Activated T-cell treated with anti-CD3 and anti-CD28 coated beads, Interleukin-2, amount 50 U/mL, for 1 hour (primary cell): ENCODE results near the gene HS3ST3B1.

Experiments
- DNase-seq: peaks from one replicate; pipeline ENCODE4 v3.0.0-alpha.2; 2020

HS3ST3B1 gene

GRCh38 chr17:14321980-14322776 is 21.3 kb downstream of the HS3ST3B1 start:
- DNase-seq: no peak

DNA sequence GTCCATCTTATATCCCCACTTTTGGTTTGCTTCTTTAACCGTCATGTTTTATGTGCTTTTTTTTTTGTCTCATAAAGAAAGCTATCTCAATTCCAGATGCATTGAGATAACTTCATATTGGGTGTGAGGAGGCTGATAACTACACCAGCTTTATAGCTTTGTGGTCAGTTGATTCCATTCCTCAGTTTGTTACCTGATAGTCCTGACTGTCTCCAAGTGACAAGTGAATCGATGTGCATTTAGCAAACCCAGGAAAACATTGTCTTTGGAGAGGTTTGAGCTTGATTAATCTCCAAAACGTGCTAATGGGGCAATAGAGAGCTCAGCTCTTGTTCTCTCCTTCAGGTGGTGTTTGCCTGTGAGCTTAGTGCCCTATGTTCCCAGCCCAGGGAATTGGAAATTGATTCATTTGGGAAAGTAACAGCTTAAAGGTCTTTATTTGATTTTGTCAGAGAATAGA is 22.7 kb downstream of the HS3ST3B1 start:
- DNase-seq: no peak

- no peak for DNase-seq
These were observed 24.8 kb downstream of the HS3ST3B1 start for GRCh38 chr17:14325618-14326167.

- no peak for DNase-seq
These were observed 29.1 kb downstream of the HS3ST3B1 start for GRCh38 chr17:14329900-14330491.

- no peak for DNase-seq
These were observed 29.6 kb downstream of the HS3ST3B1 start for GRCh38 chr17:14330492-14330962.

DNA sequence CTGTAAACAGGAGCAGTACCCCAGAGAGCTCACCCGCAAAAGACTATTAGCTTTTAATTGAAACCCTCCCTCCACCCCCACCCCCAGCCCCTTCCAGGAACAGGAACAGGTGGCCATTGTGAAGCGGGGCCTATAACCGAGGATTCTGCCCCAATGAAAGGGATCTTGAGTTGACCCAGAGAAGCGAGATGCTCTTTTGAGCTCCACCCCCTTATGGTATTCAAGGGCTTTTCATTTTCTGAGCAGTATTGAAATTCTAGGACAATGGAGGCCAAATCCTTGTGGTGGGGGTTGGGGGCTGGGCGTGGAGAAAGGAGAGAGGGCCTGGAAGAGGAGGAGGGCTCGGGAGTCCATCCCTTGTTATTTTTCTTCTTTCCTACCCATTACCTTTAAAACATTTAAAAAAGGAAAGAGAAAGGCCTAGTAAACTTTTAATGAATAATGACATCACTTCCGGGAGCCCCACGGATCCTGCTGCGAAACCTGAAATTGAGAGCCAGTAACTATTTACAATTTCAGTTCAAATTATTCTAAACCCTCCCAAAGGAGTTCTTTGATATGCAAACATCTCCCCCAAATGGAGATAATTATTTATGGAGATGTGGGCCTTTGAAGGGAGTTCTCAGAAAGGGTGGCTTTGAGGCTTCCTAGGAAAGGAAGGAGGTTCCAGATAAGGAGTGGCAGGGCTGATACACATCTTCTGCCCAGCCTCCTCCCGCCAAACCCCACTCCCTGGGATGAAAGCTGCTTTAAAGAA is 30.5 kb downstream of the HS3ST3B1 start:
- DNase-seq: no peak

- no peak for DNase-seq
These were observed 31.1 kb downstream of the HS3ST3B1 start for GRCh38 chr17:14331982-14332298.

GRCh38 chr17:14332331-14332730 is 31.4 kb downstream of the HS3ST3B1 start:
- DNase-seq: no peak

DNA sequence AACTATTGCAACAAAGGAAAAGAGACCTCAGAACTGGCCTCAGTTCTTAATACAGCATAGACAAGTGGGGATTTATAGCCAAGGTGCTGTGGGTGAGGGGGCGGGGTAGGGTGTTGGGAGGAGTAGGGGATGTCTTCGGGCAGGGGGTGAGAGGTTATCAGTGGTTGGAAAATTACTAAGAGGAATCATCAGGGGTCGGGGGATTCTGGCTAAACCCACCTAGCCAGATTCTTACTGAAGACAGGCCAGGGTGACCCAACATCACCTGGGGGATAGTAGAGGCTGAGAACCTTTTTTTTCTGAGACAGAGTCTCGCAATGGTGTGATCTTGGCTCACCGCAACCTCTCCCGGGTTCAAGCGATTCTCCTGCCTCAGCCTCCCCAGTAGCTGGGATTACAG is 32.6 kb downstream of the HS3ST3B1 start:
- DNase-seq: no peak

- no peak for DNase-seq
These were observed 33.5 kb downstream of the HS3ST3B1 start for GRCh38 chr17:14334276-14334840.

DNA sequence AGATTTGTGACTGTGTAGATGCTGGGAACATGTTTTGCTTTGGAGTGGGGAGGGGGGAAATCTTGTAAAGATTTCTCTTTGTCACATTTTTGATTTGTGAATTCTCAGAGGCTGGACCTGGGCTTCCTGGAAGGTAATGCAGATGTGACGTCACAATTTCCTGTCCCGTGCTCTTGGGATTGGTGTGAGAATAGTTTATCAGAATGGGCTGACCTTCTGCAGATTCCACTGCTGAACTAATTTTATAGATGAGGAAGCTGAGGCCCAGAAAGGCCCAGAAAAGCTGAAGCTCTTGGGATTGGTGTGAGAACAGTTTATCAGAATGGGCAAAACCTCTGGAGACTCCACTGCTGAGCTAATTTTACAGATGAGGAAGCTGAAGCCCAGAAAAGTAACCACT is 34.0 kb downstream of the HS3ST3B1 start:
- DNase-seq: no peak

DNA sequence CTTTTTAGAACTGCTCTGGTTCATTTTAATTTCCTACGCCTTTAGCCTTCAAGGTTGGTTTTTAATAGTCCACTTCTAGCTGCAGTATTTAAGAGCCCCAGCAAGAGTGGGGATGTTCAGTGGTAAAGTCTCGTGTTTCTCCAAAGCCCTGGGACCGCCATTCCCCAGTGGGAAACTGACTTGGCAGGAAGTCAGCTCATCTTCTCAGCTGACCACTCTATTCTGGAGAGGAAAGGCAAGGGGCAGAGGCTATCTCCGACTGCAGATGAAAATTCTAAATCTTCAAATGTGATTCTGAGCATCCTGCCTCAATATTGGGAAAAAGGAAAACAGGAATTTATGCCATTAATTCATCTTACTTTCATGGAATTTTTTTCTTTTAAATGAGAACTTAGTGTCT is 35.5 kb downstream of the HS3ST3B1 start:
- no peak for DNase-seq

GRCh38 chr17:14337596-14338079 is 36.8 kb downstream of the HS3ST3B1 start:
- DNase-seq: no peak

- DNase-seq: no peak
These were observed 40.2 kb downstream of the HS3ST3B1 start for GRCh38 chr17:14340857-14341754.

- no peak for DNase-seq
These were observed 41.0 kb downstream of the HS3ST3B1 start for GRCh38 chr17:14341866-14342265.

GRCh38 chr17:14346801-14347200 is 45.9 kb downstream of the HS3ST3B1 start:
- no peak for DNase-seq

- DNase-seq: no peak
These were observed 50.6 kb downstream of the HS3ST3B1 start for GRCh38 chr17:14351493-14351892.

- no peak for DNase-seq
These were observed 51.3 kb downstream of the HS3ST3B1 start for GRCh38 chr17:14352136-14352535.

DNA sequence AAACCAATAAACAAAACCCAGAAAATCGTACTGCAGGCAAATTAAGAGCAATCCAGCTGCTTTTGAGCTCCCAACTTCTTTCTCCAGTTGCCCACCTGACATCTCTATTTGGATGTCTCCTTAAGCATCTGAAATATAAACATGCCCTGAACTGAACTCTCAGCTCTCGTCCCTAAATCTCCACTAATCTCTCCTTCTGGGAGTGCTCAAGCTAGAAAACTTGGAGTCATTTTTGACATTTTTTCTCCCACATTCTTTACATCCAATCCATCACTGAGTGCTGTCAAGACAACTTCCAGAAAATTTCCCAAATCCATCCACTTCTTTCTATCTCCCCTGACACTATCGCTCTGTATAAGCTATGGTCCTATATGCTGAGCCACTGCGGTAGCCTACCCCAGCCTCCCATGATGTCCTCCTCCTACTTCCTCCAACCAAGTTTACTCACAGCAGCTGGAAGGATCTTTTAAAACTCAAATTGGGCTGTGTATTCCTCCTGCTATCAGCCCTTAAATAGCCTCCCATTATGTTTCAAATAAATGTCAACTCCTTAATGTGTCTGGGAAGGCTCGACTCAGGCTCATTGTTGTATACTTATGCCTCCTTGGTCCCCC is 53.1 kb downstream of the HS3ST3B1 start:
- no peak for DNase-seq

DNA sequence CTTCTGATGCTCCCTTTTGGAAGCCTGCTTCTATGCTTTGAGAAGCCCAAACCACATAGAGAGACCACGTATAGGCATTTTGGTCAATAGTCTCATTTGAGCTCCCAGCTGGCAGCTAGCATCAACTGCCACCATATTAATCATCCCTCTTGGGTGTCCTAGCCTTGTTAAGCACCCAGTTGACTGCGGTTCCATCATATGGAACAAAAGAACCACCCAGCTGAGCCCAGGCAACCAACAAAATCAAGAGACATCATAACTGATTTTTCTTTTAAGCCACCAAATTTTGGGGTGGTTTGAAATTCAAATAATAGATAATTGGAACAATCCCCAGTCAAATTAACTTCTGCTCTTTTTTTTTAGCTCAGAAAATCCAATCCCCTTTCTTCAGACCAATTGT is 53.9 kb downstream of the HS3ST3B1 start:
- DNase-seq: no peak

GRCh38 chr17:14355556-14355955 is 54.7 kb downstream of the HS3ST3B1 start:
- no peak for DNase-seq
